Measurements from ENCODE around the gene ADAT3. TPM values are rescaled to one million over a fixed set of nuclear protein-coding genes. Genes with fewer than 3 reads are reported as not detected.

Gene ADAT3
- total and polyA plus RNA-seq, 4 donors: 4.0 to 11.9 (median 6.8) TPM

DNA sequence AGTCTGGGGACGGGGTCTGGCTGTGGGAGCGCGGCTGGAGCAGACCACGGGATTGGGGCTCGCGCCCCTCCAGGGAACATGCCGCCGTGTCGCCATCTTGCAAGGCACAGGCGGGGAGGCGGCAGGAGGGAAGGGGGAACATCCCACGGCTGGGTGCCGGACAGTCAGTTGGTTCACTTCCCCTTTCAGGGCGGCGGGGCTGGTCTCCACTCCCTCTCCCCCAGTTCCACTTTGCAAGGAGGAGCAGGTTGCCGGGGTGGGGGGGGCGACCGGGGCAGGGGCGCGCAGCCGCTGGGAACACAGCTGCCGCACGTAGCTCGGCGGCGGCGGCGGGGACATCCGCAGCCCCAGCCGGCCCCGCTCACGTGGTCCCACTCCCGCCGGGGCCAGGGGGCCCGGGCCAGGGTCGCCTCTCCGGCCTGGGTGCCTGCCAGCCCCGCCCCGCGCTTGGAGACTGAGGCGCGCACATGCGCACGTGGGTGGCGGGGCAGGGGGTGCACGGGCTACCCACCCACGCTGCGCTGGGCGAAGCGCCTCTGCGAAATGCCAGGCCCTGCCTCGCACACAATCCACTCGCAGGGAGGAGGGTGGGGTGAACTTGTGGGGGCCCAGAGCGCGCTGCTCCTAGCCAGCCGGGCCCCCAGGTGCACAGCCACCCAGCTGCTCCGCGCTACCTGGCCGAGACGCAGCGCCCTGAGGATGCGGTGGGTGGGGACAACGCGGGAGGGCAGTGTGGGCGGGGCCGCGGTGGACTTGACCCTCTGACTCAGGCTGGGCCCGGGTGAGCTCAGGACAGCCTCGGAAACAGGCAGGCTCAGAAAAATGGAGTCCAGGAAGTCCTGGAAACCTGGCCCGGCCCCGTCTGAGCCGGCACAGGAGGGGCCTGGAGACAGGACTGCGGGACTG lies 48.2 kb upstream of the ADAT3 start:
- Histone ChIP-seq H3K4me3 (peak overlapping the region; percentile 25), H3K9ac (ENCODE audit: insufficient read depth in 1 of 2, low read length in 2 of 2) (peak overlapping the region in 1 of 2 donors; percentile 53), H3K27ac (ENCODE audit: low read depth in 1 of 2, low read length in 1 of 2) (peak overlapping the region; percentile 73 to 94), H3K9me3 (ENCODE audit: control insufficient read depth in 4 of 4, insufficient read depth in 3 of 4, low read length in 3 of 4) (no peaks in the 10 kb centered on the region), H3K36me3 (ENCODE audit: control insufficient read depth in 4 of 4, insufficient read depth in 4 of 4, low read length in 4 of 4) (peaks cover 0 to 3% (median 0%) of the 10 kb centered on the region in 4 donors), H3K4me1 (ENCODE audit: control insufficient read depth in 5 of 5, insufficient read depth in 5 of 5, low read length in 5 of 5) (peaks cover 2 to 75% (median 56%) of the 10 kb centered on the region in 5 donors), H3K27me3 (ENCODE audit: control insufficient read depth in 3 of 3, insufficient read depth in 3 of 3, low read length in 2 of 3) (no peaks in the 10 kb centered on the region)
- WGBS, 2 donors: 1 to 4% methylated on average over 42 to 73 of the region's 73 CpGs
- TF ChIP-seq, protein P1, sequence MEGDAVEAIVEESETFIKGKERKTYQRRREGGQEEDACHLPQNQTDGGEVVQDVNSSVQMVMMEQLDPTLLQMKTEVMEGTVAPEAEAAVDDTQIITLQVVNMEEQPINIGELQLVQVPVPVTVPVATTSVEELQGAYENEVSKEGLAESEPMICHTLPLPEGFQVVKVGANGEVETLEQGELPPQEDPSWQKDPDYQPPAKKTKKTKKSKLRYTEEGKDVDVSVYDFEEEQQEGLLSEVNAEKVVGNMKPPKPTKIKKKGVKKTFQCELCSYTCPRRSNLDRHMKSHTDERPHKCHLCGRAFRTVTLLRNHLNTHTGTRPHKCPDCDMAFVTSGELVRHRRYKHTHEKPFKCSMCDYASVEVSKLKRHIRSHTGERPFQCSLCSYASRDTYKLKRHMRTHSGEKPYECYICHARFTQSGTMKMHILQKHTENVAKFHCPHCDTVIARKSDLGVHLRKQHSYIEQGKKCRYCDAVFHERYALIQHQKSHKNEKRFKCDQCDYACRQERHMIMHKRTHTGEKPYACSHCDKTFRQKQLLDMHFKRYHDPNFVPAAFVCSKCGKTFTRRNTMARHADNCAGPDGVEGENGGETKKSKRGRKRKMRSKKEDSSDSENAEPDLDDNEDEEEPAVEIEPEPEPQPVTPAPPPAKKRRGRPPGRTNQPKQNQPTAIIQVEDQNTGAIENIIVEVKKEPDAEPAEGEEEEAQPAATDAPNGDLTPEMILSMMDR (IDR thresholded peaks at IDR 0.05; ENCODE audit: control extremely low read depth, extremely low read depth): no peak
- ATAC-seq (ENCODE audit: insufficient read depth, low FRiP score) (peak; percentile 38), DNase-seq (peak; percentile 66 to 84 (median 82))

DNA sequence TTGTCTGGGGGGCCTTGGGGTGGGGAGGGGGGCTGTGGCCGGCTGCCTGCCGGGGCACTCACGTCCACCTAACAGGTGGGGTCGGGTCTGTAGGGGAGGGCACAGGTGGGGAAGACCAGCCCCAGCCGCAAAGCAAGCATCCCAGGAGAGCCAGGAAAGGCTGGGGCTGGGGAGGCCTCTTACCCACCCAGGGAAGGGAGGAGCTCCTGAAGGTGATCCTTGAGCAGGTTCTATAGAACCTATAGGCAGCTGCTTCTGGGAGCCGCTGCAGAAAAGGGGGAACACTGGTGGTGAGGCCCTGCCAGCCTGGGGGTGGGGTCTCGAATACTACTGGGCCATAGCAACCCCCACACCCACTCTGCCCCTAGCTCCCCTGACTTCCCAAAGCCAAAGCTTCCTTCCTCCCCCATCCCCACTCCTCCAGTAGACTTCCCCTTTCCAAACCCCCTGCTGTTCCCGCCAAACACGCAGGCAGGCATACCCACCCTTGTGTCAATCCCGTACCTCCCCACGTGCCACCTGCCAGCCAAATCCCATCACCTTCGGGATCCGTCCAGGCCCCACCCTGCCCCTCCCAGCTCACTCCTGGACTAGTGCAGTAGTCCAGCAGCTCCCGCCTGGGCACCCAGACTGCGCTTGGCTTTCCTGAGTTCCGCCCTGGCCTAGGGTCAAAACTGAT lies 47.4 kb upstream of the ADAT3 start:
- Histone ChIP-seq H3K27ac (ENCODE audit: low read depth in 1 of 2, low read length in 1 of 2) (peak overlapping the region; percentile 73 to 80), H3K27me3 (ENCODE audit: control insufficient read depth in 3 of 3, insufficient read depth in 3 of 3, low read length in 2 of 3) (no peaks in the 10 kb centered on the region), H3K9me3 (ENCODE audit: control insufficient read depth in 4 of 4, insufficient read depth in 3 of 4, low read length in 3 of 4) (no peaks in the 10 kb centered on the region), H3K36me3 (ENCODE audit: control insufficient read depth in 4 of 4, insufficient read depth in 4 of 4, low read length in 4 of 4) (peaks cover 0 to 3% (median 0%) of the 10 kb centered on the region in 4 donors), H3K4me1 (ENCODE audit: control insufficient read depth in 5 of 5, insufficient read depth in 5 of 5, low read length in 5 of 5) (peaks cover 2 to 73% (median 52%) of the 10 kb centered on the region in 5 donors), H3K4me3 (no peak overlapping the region), H3K9ac (ENCODE audit: insufficient read depth in 1 of 2, low read length in 2 of 2) (no peak overlapping the region)
- 20 to 48% methylated on average over 16 of the region's 16 CpGs for WGBS, 2 donors
- DNase-seq: no peak
- no peak for ATAC-seq (ENCODE audit: insufficient read depth, low FRiP score)
- TF ChIP-seq, protein P1 (IDR thresholded peaks at IDR 0.05; ENCODE audit: control extremely low read depth, extremely low read depth): no peak

DNA sequence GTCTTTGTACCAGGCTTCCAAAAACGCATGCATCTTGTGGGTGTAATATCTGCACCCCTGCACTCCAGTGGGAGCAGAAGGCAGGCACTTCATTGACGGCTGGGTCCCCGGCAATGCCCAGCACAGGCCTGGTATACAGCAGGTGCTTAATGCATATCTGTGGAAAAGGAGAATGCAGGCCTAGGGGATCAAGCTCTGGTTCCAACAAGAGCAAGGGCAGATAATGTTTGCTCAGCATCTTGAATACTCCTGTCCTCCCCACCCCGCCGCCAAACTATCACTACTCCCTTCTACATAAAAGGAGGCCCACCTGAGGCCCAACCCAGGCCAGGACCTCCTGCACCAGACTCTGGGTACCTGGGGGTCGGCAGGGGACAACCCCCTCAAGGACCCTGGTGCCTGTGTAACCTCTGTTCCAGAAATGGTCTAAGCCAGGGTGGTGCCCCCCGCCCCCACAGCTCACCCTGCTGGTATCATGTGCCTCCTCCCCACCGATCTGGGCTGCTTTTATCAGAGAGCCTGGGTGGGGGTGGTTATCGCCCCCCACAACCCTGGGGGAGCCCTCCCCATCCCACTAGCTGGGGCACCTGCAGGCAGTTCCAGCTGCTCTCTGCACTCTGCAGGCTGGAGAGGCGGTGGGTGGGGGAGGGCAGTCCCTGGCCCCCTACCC lies 46.7 kb upstream of the ADAT3 start:
- TF ChIP-seq, protein P1 (IDR thresholded peaks at IDR 0.05; ENCODE audit: control extremely low read depth, extremely low read depth): no peak
- H3K36me3 ChIP-seq (ENCODE audit: control insufficient read depth in 4 of 4, insufficient read depth in 4 of 4, low read length in 4 of 4): peaks cover 0 to 3% (median 0%) of the 10 kb centered on the region in 4 donors
- peaks cover 2 to 69% (median 49%) of the 10 kb centered on the region in 5 donors for H3K4me1 ChIP-seq (ENCODE audit: control insufficient read depth in 5 of 5, insufficient read depth in 5 of 5, low read length in 5 of 5)
- H3K27ac ChIP-seq (ENCODE audit: low read depth in 1 of 2, low read length in 1 of 2): peak overlapping the region in 1 of 2 donors; percentile 46
- no peaks in the 10 kb centered on the region for H3K27me3 ChIP-seq (ENCODE audit: control insufficient read depth in 3 of 3, insufficient read depth in 3 of 3, low read length in 2 of 3)
- ATAC-seq (ENCODE audit: insufficient read depth, low FRiP score): no peak
- no peak for DNase-seq
- no peaks in the 10 kb centered on the region for H3K9me3 ChIP-seq (ENCODE audit: control insufficient read depth in 4 of 4, insufficient read depth in 3 of 4, low read length in 3 of 4)
- H3K4me3 ChIP-seq: no peak overlapping the region
- 48 to 75% methylated on average over 9 to 10 of the region's 10 CpGs for WGBS, 2 donors
- no peak overlapping the region for H3K9ac ChIP-seq (ENCODE audit: insufficient read depth in 1 of 2, low read length in 2 of 2)
